Endothelial cell of umbilical vein (primary cell): ENCODE results near the gene ENPP5. TPM values are rescaled to one million over a fixed set of nuclear protein-coding genes. Genes with fewer than 3 reads are reported as not detected.

Experiments
- BruUV-seq: library from RNA; stranded (reverse); fragments of 400-500 nt; replicated peaks from 2 replicates; lab custom pipeline; 2021; lab: Mats Ljungman, UMichigan
- CTCF ChIA-PET: fragments of 300-600, 350-600 bp; sonication (Branson Sonifier 250); formaldehyde crosslinking; loops from one replicate; lab custom pipeline; 2021; ENCODE audit warnings: antibody characterized with exemption, inconsistent platforms; lab: Charles Lee
- POLR2A ChIA-PET: fragments of 300-600, 350-600 bp; sonication (Branson Sonifier 250); formaldehyde crosslinking; loops from one replicate; lab custom pipeline; 2021; ENCODE audit warnings: antibody characterized with exemption, inconsistent platforms; lab: Charles Lee
- DNase-seq: peaks from one replicate; pipeline ENCODE4 v3.0.0-alpha.2; 2011; ENCODE audit warnings: low read depth, low spot score
- FAIRE-seq: peaks from 2 replicates; lab custom pipeline; 2011; peaks lifted over from hg19 to GRCh38; lab: Jason Lieb, UNC
- H2AFZ ChIP-seq: 2 replicates; pipeline ENCODE4 v1.6.0; 2012; ENCODE audit warnings: low read depth, low read length, control low read depth, inconsistent platforms
- H3K27ac ChIP-seq: 2 replicates; pipeline ENCODE4 v1.5.1; 2011; ENCODE audit warnings: low read depth, mild to moderate bottlenecking, control low read depth, low read length, moderate library complexity; ENCODE audit not compliant: insufficient read depth
- H3K27me3 ChIP-seq, 2 experiments: 2 replicates each; pipeline versions ENCODE4 v1.6.0 to v1.6.1; 2011; ENCODE audit warnings: low read length in 2 of 2, mixed read lengths in 1 of 2; ENCODE audit not compliant: control insufficient read depth in 2 of 2, insufficient read depth in 2 of 2
- H3K36me3 ChIP-seq, 2 experiments: 2 replicates in 1 of 2; 3 replicates in 1 of 2; pipeline ENCODE4 v1.5.1; 2011; ENCODE audit warnings: low read length in 2 of 2, mild to moderate bottlenecking in 1 of 2, moderate library complexity in 1 of 2; ENCODE audit not compliant: control insufficient read depth in 2 of 2, insufficient read depth in 2 of 2; ENCODE audit errors: extremely low read depth in 1 of 2
- H3K4me1 ChIP-seq: 3 replicates; pipeline ENCODE4 v1.5.1; 2011; ENCODE audit warnings: mild to moderate bottlenecking, low read length; ENCODE audit not compliant: control insufficient read depth, insufficient read depth; ENCODE audit errors: extremely low read depth
- H3K4me2 ChIP-seq: 2 replicates; pipeline ENCODE4 v1.6.1; 2011; ENCODE audit warnings: low read length, control low read depth, mixed read lengths; ENCODE audit not compliant: insufficient read depth
- H3K4me3 ChIP-seq, 3 experiments: fragments of 200-600 bp in 1 of 3; sonication (generic), shearing (Covaris generic) in 1 of 3; replicated peaks in 1 of 3; 2 replicates each; pipeline ENCODE4 v1.5.1; 2011 to 2016; ENCODE audit warnings: control low read depth in 3 of 3, low read length in 3 of 3, mild to moderate bottlenecking in 2 of 3, inconsistent platforms in 1 of 3, low read depth in 1 of 3, moderate library complexity in 1 of 3; ENCODE audit not compliant: insufficient read depth in 1 of 3
- H3K79me2 ChIP-seq: 2 replicates; pipeline ENCODE4 v1.6.0; 2012; ENCODE audit warnings: low read length, inconsistent platforms; ENCODE audit not compliant: control insufficient read depth, insufficient read depth
- H3K9ac ChIP-seq: replicated peaks from 2 replicates; pipeline ENCODE3; 2011; ENCODE audit warnings: low read length, control low read depth; ENCODE audit not compliant: insufficient read depth; ENCODE audit errors: extremely low read depth
- H3K9me1 ChIP-seq: replicated peaks from 3 replicates; pipeline ENCODE4 v1.6.0; 2011; ENCODE audit warnings: mild to moderate bottlenecking, low read length; ENCODE audit not compliant: control insufficient read depth, insufficient read depth; ENCODE audit errors: extremely low read depth
- H3K9me3 ChIP-seq: replicated peaks from 2 replicates; pipeline ENCODE4 v1.5.1; 2012; ENCODE audit warnings: low read length, inconsistent platforms; ENCODE audit not compliant: control insufficient read depth, insufficient read depth
- H4K20me1 ChIP-seq: replicated peaks from 2 replicates; pipeline ENCODE3; 2011; ENCODE audit warnings: mild to moderate bottlenecking, low read length; ENCODE audit not compliant: control insufficient read depth, insufficient read depth; ENCODE audit errors: extremely low read depth
- EZH2 ChIP-seq: IDR thresholded peaks from 2 replicates; pipeline ENCODE4 v1.6.1; 2012; ENCODE audit warnings: borderline replicate concordance, low read depth, mild to moderate bottlenecking, moderate library complexity, low read length, inconsistent platforms; ENCODE audit not compliant: severe bottlenecking
- FOS ChIP-seq: IDR thresholded peaks from 2 replicates; pipeline ENCODE4 v1.6.1; 2011; ENCODE audit warnings: mild to moderate bottlenecking, low read length, moderate library complexity, borderline replicate concordance; ENCODE audit not compliant: insufficient read depth
- GATA2 ChIP-seq: IDR thresholded peaks from 2 replicates; pipeline ENCODE4 v1.7.0; 2011; ENCODE audit warnings: low read depth, mild to moderate bottlenecking, moderate library complexity, mixed read lengths, low read length; ENCODE audit not compliant: insufficient read length, insufficient read depth
- JUN ChIP-seq: IDR thresholded peaks from 2 replicates; pipeline ENCODE4 v1.6.1; 2011; ENCODE audit warnings: borderline replicate concordance, low read depth; ENCODE audit not compliant: insufficient read length, insufficient read depth
- MYC ChIP-seq: IDR thresholded peaks from one replicate; pipeline ENCODE4 v1.6.1; 2011; ENCODE audit warnings: mild to moderate bottlenecking, low read depth, low read length
- POLR2A ChIP-seq: IDR thresholded peaks from 2 replicates; pipeline ENCODE4 v1.6.1; 2012; ENCODE audit warnings: low read depth, mild to moderate bottlenecking, control low read depth, low read length
- POLR2AphosphoS5 ChIP-seq: IDR thresholded peaks from 2 replicates; pipeline ENCODE4 v1.6.1; 2012; ENCODE audit warnings: low read depth, mild to moderate bottlenecking, control low read depth, low read length, moderate library complexity; ENCODE audit not compliant: insufficient read depth
- dilution Hi-C: fragments of 300-500 bp; cut with MboI; formaldehyde crosslinking; loops from one replicate; pipeline ENCODE4 v1.15.0; 2019; ENCODE audit warnings: low sequenced_read_pairs; ENCODE audit not compliant: extremely low pct_ligation_motif_present
- intact Hi-C: fragments of 100-400 bp; cut with micrococcal nuclease; formaldehyde crosslinking; loops from one replicate; pipeline ENCODE4 v1.10.0; 2022
- polyA plus RNA-seq, 4 experiments: library from polyadenylated mRNA; depleted of rRNA in 3 of 4; stranded (reverse) in 3 of 4; unstranded in 1 of 4; fragments of >200 nt; gene quantifications; 2 replicates each; pipeline versions ENCODE4 v1.2.1 to v1.2.3, GENCODE V29; 2011 to 2012; ENCODE audit warnings: missing spikeins in 1 of 4
- total RNA-seq: library from RNA; stranded (reverse); gene quantifications from 2 replicates; pipeline ENCODE4 v1.2.3, GENCODE V29; 2021
- TF ChIP-seq, protein P1 (sequence below): IDR thresholded peaks from 2 replicates; pipeline ENCODE4 v1.6.1; 2011; ENCODE audit not compliant: insufficient read depth, insufficient read length
- TF ChIP-seq, protein P2 (sequence below), 2 donors: IDR thresholded peaks; 1 replicate in 1 of 2; 2 replicates in 1 of 2; pipeline ENCODE4 v1.5.1; 2011; ENCODE audit warnings: low read length in 2 of 2, mild to moderate bottlenecking in 2 of 2, moderate library complexity in 2 of 2, control low read depth in 1 of 2, inconsistent platforms in 1 of 2, low read depth in 1 of 2; ENCODE audit not compliant: insufficient read depth in 1 of 2; ENCODE audit errors: extremely low read depth in 1 of 2

The ENPP5 gene
- total and polyA plus RNA-seq, 2 donors (not counting 3 experiments of a cell fraction or from before 2014, with no cell fraction given) = not detected

DNA sequence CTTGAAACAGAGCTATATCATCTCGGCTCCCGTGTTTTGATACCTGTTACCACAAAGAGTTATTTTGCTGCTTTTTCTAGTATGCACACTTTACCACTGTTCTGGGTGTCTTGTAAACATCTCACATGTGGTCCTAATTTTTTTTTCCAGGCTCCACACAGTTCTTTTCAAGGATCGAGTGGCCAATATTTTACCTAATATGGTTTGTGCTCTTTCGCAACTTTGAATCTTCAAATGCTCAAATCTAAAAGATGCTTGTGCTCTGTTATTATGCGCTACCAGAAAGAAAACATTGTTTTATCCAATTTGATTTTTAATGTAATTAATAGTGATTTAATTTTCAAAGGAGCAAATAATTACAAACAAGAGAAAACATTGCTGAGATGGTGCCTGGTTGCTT lies 10.7 kb downstream of the ENPP5 start:
- H3K4me3 ChIP-seq = no peak overlapping the region
- TF ChIP-seq GATA2 (no peak), FOS (no peak), JUN (no peak), POLR2AphosphoS5 (no peak), EZH2 (no peak), MYC (no peak), POLR2A (no peak)
- TF ChIP-seq, protein P1, sequence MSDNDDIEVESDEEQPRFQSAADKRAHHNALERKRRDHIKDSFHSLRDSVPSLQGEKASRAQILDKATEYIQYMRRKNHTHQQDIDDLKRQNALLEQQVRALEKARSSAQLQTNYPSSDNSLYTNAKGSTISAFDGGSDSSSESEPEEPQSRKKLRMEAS = no peak
- TF ChIP-seq, protein P2, sequence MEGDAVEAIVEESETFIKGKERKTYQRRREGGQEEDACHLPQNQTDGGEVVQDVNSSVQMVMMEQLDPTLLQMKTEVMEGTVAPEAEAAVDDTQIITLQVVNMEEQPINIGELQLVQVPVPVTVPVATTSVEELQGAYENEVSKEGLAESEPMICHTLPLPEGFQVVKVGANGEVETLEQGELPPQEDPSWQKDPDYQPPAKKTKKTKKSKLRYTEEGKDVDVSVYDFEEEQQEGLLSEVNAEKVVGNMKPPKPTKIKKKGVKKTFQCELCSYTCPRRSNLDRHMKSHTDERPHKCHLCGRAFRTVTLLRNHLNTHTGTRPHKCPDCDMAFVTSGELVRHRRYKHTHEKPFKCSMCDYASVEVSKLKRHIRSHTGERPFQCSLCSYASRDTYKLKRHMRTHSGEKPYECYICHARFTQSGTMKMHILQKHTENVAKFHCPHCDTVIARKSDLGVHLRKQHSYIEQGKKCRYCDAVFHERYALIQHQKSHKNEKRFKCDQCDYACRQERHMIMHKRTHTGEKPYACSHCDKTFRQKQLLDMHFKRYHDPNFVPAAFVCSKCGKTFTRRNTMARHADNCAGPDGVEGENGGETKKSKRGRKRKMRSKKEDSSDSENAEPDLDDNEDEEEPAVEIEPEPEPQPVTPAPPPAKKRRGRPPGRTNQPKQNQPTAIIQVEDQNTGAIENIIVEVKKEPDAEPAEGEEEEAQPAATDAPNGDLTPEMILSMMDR (IDR thresholded peaks at IDR 0.05; ENCODE audit: extremely low read depth in 1 of 2, insufficient read depth in 1 of 2, low read depth in 1 of 2, low read length in 2 of 2) = no peak
- no peaks in the 10 kb centered on the region for H3K36me3 ChIP-seq
- BruUV-seq = no TSS peak
- no peaks in the 10 kb centered on the region for H3K27me3 ChIP-seq
- no peaks in the 10 kb centered on the region for H3K4me1 ChIP-seq
- H4K20me1 ChIP-seq = no peaks in the 10 kb centered on the region
- FAIRE-seq = no peak
- DNase-seq = no peak
- H3K9me1 ChIP-seq = no peaks in the 10 kb centered on the region
- H3K4me2 ChIP-seq = no peak overlapping the region
- no peak overlapping the region for H3K9ac ChIP-seq
- no peak overlapping the region for H2AFZ ChIP-seq
- dilution Hi-C loops (no loop called here), intact Hi-C loops (no loop called here)
- POLR2A ChIA-PET = no interaction called here
- H3K27ac ChIP-seq = no peak overlapping the region
- no peaks in the 10 kb centered on the region for H3K79me2 ChIP-seq
- CTCF ChIA-PET = no interaction called here
- H3K9me3 ChIP-seq = no peaks in the 10 kb centered on the region
